GM23248 (cell line): ENCODE data around the gene BCO1. TPM values are rescaled to one million over a fixed set of nuclear protein-coding genes. Genes with fewer than 3 reads are reported as not detected.

Experiments used
- DNase-seq: peaks from one replicate; pipeline ENCODE4 v3.0.0-alpha.2; 2015
- H2AFZ ChIP-seq: fragments of 200-600 bp; sonication (generic); 2 replicates; pipeline ENCODE4 v1.6.1; 2016; ENCODE audit warnings: antibody characterized with exemption
- H3F3A ChIP-seq: fragments of 200-600 bp; sonication (generic); 2 replicates; pipeline ENCODE4 v1.6.1; 2016; ENCODE audit warnings: mild to moderate bottlenecking, antibody characterized with exemption, mixed run types; ENCODE audit not compliant: insufficient read depth
- H3K27ac ChIP-seq: fragments of 200-600 bp; sonication (generic); 2 replicates; pipeline ENCODE4 v1.5.1; 2016; ENCODE audit warnings: mild to moderate bottlenecking
- H3K27me3 ChIP-seq: fragments of 200-600 bp; sonication (generic); replicated peaks from 2 replicates; pipeline ENCODE4 v1.6.1; 2016; ENCODE audit warnings: mild to moderate bottlenecking; ENCODE audit not compliant: insufficient read depth
- H3K36me3 ChIP-seq: fragments of 200-600 bp; sonication (generic); 2 replicates; pipeline ENCODE4 v1.6.1; 2016; ENCODE audit warnings: low read depth, mild to moderate bottlenecking
- H3K4me1 ChIP-seq: fragments of 200-600 bp; sonication (generic); 2 replicates; pipeline ENCODE4 v1.6.1; 2016; ENCODE audit warnings: mild to moderate bottlenecking; ENCODE audit not compliant: insufficient read depth
- H3K4me2 ChIP-seq: fragments of 200-600 bp; sonication (generic); one replicate; pipeline ENCODE4 v1.6.1; 2016; ENCODE audit warnings: mild to moderate bottlenecking; ENCODE audit not compliant: unreplicated experiment
- H3K4me3 ChIP-seq: fragments of 200-600 bp; sonication (generic); 2 replicates; pipeline ENCODE4 v1.5.1; 2016; ENCODE audit warnings: mild to moderate bottlenecking
- H3K79me2 ChIP-seq: fragments of 200-600 bp; sonication (generic); 2 replicates; pipeline ENCODE4 v1.6.1; 2016; ENCODE audit warnings: mild to moderate bottlenecking; ENCODE audit not compliant: insufficient read depth
- H3K9ac ChIP-seq: fragments of 200-600 bp; sonication (generic); 2 replicates; pipeline ENCODE4 v1.6.1; 2016; ENCODE audit warnings: mild to moderate bottlenecking
- H3K9me2 ChIP-seq: fragments of 200-600 bp; sonication (generic); 2 replicates; pipeline ENCODE4 v1.6.1; 2016; ENCODE audit warnings: mixed run types, mild to moderate bottlenecking, moderate library complexity; ENCODE audit not compliant: insufficient read depth
- H3K9me3 ChIP-seq: fragments of 200-600 bp; sonication (generic); one replicate; pipeline ENCODE4 v1.6.1; 2017; ENCODE audit warnings: low read depth
- H4K20me1 ChIP-seq: fragments of 200-600 bp; sonication (generic); 2 replicates; pipeline ENCODE4 v1.6.0; 2016; ENCODE audit not compliant: insufficient read depth
- EZH2 ChIP-seq: fragments of 200-600 bp; sonication (generic); IDR thresholded peaks from 2 replicates; pipeline ENCODE4 v1.6.1; 2018; ENCODE audit warnings: antibody characterized with exemption, mild to moderate bottlenecking; ENCODE audit not compliant: insufficient read depth, poor library complexity, severe bottlenecking
- EZH2phosphoT487 ChIP-seq: fragments of 200-600 bp; sonication (generic); IDR thresholded peaks from 2 replicates; pipeline ENCODE4 v1.6.1; 2018; ENCODE audit warnings: antibody characterized with exemption, moderate library complexity, mild to moderate bottlenecking, low read depth; ENCODE audit not compliant: insufficient read depth
- WGBS, 2 experiments: methylation state at CpG; one replicate each; pipeline ENCODE4 v1.1.6; 2015 to 2017; ENCODE audit warnings: low lambda C conversion rate in 2 of 2, low coverage in 1 of 2; ENCODE audit errors: missing lambda C conversion rate in 2 of 2; 5-methylcytosine and 5-hydroxymethylcytosine counted together
- in situ Hi-C: fragments of 300-500 bp; cut with MboI; formaldehyde crosslinking; loops from 2 replicates; pipeline ENCODE4 v1.15.0; 2020
- polyA plus RNA-seq: library from polyadenylated mRNA; unstranded; fragments of >200 nt; fragmentation: Nextera tagmentation; extraction: Ambion mirVana; gene quantifications from 2 replicates; pipeline ENCODE4 v1.2.1, GENCODE V29; 2016
- total RNA-seq: library from RNA; depleted of rRNA; stranded (reverse); fragments of >200 nt; shearing (Covaris generic); gene quantifications from 2 replicates; pipeline ENCODE4 v1.2.3, GENCODE V29; 2014

Gene BCO1
- total and polyA plus RNA-seq, 2 experiments from 2014 or later = not detected

- in situ Hi-C loops = no loop called here
- H3K4me3 ChIP-seq = no peak overlapping the region
- H3K27me3 ChIP-seq = no peaks in the 10 kb centered on the region
- no peaks in the 10 kb centered on the region for H4K20me1 ChIP-seq
- H3K9me3 ChIP-seq = no peaks in the 10 kb centered on the region
- no peak overlapping the region for H3K4me2 ChIP-seq
- DNase-seq = peak; percentile 36
- TF ChIP-seq EZH2phosphoT487 (no peak), EZH2 (no peak)
- H3F3A ChIP-seq = no peaks in the 10 kb centered on the region
- no peak overlapping the region for H3K27ac ChIP-seq
- H3K9ac ChIP-seq = no peak overlapping the region
- whole genome bisulfite sequencing, 2 experiments = 72 to 75% methylated on average over 11 of the region's 11 CpGs
- no peaks in the 10 kb centered on the region for H3K9me2 ChIP-seq
- H3K36me3 ChIP-seq = no peaks in the 10 kb centered on the region
- no peaks in the 10 kb centered on the region for H3K79me2 ChIP-seq
- H2AFZ ChIP-seq = no peak overlapping the region
- H3K4me1 ChIP-seq = no peaks in the 10 kb centered on the region
These were observed 22.7 kb downstream of the BCO1 start for GRCh38 chr16:81261049-81261648.

GRCh38 chr16:81263470-81264220, 25.2 kb downstream of the BCO1 start:
- Histone ChIP-seq H3K79me2 (no peaks in the 10 kb centered on the region), H4K20me1 (no peaks in the 10 kb centered on the region), H3K9me3 (no peaks in the 10 kb centered on the region), H3K4me2 (no peak overlapping the region), H3K9ac (no peak overlapping the region), H2AFZ (no peak overlapping the region), H3K27me3 (no peaks in the 10 kb centered on the region), H3K36me3 (no peaks in the 10 kb centered on the region), H3K27ac (no peak overlapping the region), H3F3A (no peaks in the 10 kb centered on the region), H3K4me3 (no peak overlapping the region), H3K4me1 (no peaks in the 10 kb centered on the region), H3K9me2 (no peaks in the 10 kb centered on the region)
- DNase-seq = peak; percentile 46
- WGBS, 2 experiments = 15 to 20% methylated on average over 11 of the region's 11 CpGs
- TF ChIP-seq EZH2 (no peak), EZH2phosphoT487 (no peak)
- in situ Hi-C loops = no loop called here

- in situ Hi-C loops = no loop called here
- Histone ChIP-seq H3K9ac (no peak overlapping the region), H4K20me1 (no peaks in the 10 kb centered on the region), H3K27ac (no peak overlapping the region), H3K4me2 (no peak overlapping the region), H3K36me3 (no peaks in the 10 kb centered on the region), H3K9me3 (no peaks in the 10 kb centered on the region), H3K4me3 (no peak overlapping the region), H3K4me1 (no peaks in the 10 kb centered on the region), H2AFZ (no peak overlapping the region), H3K9me2 (no peaks in the 10 kb centered on the region), H3K79me2 (no peaks in the 10 kb centered on the region), H3F3A (no peaks in the 10 kb centered on the region), H3K27me3 (no peaks in the 10 kb centered on the region)
- TF ChIP-seq EZH2 (no peak), EZH2phosphoT487 (no peak)
- WGBS, 2 experiments = 77 to 79% methylated on average over 7 of the region's 7 CpGs
- no peak for DNase-seq
These were observed 25.9 kb downstream of the BCO1 start for GRCh38 chr16:81264386-81264785.

- Histone ChIP-seq H3F3A (no peaks in the 10 kb centered on the region), H4K20me1 (no peaks in the 10 kb centered on the region), H3K9me2 (no peaks in the 10 kb centered on the region), H3K79me2 (no peaks in the 10 kb centered on the region), H3K9ac (no peak overlapping the region), H3K4me3 (no peak overlapping the region), H3K36me3 (no peaks in the 10 kb centered on the region), H3K27ac (no peak overlapping the region), H2AFZ (no peak overlapping the region), H3K27me3 (no peaks in the 10 kb centered on the region), H3K9me3 (no peaks in the 10 kb centered on the region), H3K4me1 (no peaks in the 10 kb centered on the region), H3K4me2 (no peak overlapping the region)
- in situ Hi-C loops = no loop called here
- WGBS, 2 experiments = 74 to 78% methylated on average over 2 of the region's 2 CpGs
- no peak for DNase-seq
- TF ChIP-seq EZH2phosphoT487 (no peak), EZH2 (no peak)
These were observed 26.6 kb downstream of the BCO1 start for GRCh38 chr16:81265052-81265451.
